ENCODE measurements around the gene ERLIN1. TPM values are rescaled to one million over a fixed set of nuclear protein-coding genes. Genes with fewer than 3 reads are reported as not detected.

Gene ERLIN1
- total and polyA plus RNA-seq, 10 of the 15 experiments (the other 5 are each of a cell fraction or from before 2014, with no cell fraction given) = 4.9 to 21.7 (median 13.0) TPM

DNA sequence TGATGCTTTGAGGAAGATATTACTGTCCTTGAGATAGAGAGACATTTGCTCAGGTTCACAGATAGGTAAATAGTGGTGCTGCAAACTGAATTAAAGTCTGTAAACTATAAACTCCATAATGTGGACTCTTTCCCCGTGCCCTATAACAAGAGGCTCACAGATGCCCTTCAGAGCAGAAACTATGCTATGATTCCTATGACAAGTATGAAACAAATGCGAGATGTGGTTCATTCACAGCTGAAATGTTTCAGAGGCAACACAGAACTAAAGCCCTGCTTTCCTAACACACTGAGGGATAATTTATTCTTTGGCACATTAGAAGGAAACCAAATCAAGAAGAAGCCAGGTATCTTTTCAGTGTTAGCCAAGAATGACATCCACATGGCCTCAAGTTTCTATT lies 30.2 kb upstream of the ERLIN1 start:
- H3K9me3 ChIP-seq (replicated peaks; ENCODE audit: control insufficient read depth, insufficient read depth, low read length) = no peaks in the 10 kb centered on the region
- TF ChIP-seq E2F4 (IDR thresholded peaks at IDR 0.05; ENCODE audit: low read depth, low read length) = no peak
- TF ChIP-seq KDM1A (IDR thresholded peaks at IDR 0.05; ENCODE audit: borderline replicate concordance) = no peak
- TF ChIP-seq CREM (IDR thresholded peaks at IDR 0.05; ENCODE audit: low read depth) = no peak
- TF ChIP-seq POU2F2 (IDR thresholded peaks at IDR 0.05; ENCODE audit: borderline replicate concordance, low read depth, low read length) = no peak
- no peak for TF ChIP-seq RUNX3 (IDR thresholded peaks at IDR 0.05; ENCODE audit: low read length)
- TF ChIP-seq, protein P1, sequence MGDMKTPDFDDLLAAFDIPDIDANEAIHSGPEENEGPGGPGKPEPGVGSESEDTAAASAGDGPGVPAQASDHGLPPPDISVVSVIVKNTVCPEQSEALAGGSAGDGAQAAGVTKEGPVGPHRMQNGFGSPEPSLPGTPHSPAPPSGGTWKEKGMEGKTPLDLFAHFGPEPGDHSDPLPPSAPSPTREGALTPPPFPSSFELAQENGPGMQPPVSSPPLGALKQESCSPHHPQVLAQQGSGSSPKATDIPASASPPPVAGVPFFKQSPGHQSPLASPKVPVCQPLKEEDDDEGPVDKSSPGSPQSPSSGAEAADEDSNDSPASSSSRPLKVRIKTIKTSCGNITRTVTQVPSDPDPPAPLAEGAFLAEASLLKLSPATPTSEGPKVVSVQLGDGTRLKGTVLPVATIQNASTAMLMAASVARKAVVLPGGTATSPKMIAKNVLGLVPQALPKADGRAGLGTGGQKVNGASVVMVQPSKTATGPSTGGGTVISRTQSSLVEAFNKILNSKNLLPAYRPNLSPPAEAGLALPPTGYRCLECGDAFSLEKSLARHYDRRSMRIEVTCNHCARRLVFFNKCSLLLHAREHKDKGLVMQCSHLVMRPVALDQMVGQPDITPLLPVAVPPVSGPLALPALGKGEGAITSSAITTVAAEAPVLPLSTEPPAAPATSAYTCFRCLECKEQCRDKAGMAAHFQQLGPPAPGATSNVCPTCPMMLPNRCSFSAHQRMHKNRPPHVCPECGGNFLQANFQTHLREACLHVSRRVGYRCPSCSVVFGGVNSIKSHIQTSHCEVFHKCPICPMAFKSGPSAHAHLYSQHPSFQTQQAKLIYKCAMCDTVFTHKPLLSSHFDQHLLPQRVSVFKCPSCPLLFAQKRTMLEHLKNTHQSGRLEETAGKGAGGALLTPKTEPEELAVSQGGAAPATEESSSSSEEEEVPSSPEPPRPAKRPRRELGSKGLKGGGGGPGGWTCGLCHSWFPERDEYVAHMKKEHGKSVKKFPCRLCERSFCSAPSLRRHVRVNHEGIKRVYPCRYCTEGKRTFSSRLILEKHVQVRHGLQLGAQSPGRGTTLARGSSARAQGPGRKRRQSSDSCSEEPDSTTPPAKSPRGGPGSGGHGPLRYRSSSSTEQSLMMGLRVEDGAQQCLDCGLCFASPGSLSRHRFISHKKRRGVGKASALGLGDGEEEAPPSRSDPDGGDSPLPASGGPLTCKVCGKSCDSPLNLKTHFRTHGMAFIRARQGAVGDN (IDR thresholded peaks at IDR 0.05) = no peak
- no peak for TF ChIP-seq ZZZ3 (IDR thresholded peaks at IDR 0.05; ENCODE audit: control insufficient read depth, insufficient read length, low read depth)
- TF ChIP-seq, protein P2, sequence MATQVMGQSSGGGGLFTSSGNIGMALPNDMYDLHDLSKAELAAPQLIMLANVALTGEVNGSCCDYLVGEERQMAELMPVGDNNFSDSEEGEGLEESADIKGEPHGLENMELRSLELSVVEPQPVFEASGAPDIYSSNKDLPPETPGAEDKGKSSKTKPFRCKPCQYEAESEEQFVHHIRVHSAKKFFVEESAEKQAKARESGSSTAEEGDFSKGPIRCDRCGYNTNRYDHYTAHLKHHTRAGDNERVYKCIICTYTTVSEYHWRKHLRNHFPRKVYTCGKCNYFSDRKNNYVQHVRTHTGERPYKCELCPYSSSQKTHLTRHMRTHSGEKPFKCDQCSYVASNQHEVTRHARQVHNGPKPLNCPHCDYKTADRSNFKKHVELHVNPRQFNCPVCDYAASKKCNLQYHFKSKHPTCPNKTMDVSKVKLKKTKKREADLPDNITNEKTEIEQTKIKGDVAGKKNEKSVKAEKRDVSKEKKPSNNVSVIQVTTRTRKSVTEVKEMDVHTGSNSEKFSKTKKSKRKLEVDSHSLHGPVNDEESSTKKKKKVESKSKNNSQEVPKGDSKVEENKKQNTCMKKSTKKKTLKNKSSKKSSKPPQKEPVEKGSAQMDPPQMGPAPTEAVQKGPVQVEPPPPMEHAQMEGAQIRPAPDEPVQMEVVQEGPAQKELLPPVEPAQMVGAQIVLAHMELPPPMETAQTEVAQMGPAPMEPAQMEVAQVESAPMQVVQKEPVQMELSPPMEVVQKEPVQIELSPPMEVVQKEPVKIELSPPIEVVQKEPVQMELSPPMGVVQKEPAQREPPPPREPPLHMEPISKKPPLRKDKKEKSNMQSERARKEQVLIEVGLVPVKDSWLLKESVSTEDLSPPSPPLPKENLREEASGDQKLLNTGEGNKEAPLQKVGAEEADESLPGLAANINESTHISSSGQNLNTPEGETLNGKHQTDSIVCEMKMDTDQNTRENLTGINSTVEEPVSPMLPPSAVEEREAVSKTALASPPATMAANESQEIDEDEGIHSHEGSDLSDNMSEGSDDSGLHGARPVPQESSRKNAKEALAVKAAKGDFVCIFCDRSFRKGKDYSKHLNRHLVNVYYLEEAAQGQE (IDR thresholded peaks at IDR 0.05; ENCODE audit: low read depth, low read length) = no peak
- H4K20me1 ChIP-seq (ENCODE audit: control insufficient read depth, insufficient read depth) = no peaks in the 10 kb centered on the region
- H3K9ac ChIP-seq (ENCODE audit: control insufficient read depth, insufficient read depth, low read length) = no peak overlapping the region
- FAIRE-seq (no peak), DNase-seq (ENCODE audit: low read depth, low spot score) (no peak), ATAC-seq (no peak)
- no peaks in the 10 kb centered on the region for H3K4me1 ChIP-seq (ENCODE audit: control insufficient read depth, insufficient read depth, low read length)
- ChIA-PET CTCF (interaction anchor here (2.3 kb wide), 1 partner anchor 10 kb away, joined by 6 read pairs; no protein-coding TSS in a partner anchor), RAD21 (ENCODE audit: unreplicated experiment) (no interaction called here), POLR2A (interaction anchor here (0.5 kb wide), 1 partner anchor 20 kb away, joined by 3 read pairs; no protein-coding TSS in a partner anchor), SMC1A (ENCODE audit: uncharacterized antibody, unreplicated experiment) (interaction anchor here (0.7 to 1.7 kb wide), 4 partner anchors 10 to 370 kb away, joined by 3 to 6 read pairs (median 4); no protein-coding TSS in a partner anchor)
- H2AFZ ChIP-seq (ENCODE audit: control insufficient read depth, low read depth, low read length) = no peak overlapping the region
- no TSS peak for BruUV-seq (replicated peaks)
- no peak overlapping the region for H3K27ac ChIP-seq (ENCODE audit: control insufficient read depth, insufficient read depth)
- no peak overlapping the region for H3K4me3 ChIP-seq
- in situ Hi-C loops (cut with MboI) = no loop called here
- H3K36me3 ChIP-seq (ENCODE audit: control insufficient read depth in 2 of 2, insufficient read depth in 2 of 2, low read length in 1 of 2) = peaks cover 2 to 13% of the 10 kb centered on the region in 2 experiments
- no peaks in the 10 kb centered on the region for H3K27me3 ChIP-seq (replicated peaks in 1 of 2; ENCODE audit: control insufficient read depth in 2 of 2, insufficient read depth in 2 of 2, low read length in 1 of 2)
- H3K79me2 ChIP-seq (ENCODE audit: control insufficient read depth, insufficient read depth, low read length) = no peaks in the 10 kb centered on the region
- intact Hi-C loops (cut with micrococcal nuclease; ENCODE audit: unreplicated experiment) = no loop called here
- WGBS (ENCODE audit: insufficient coverage, insufficient replicate concordance, low lambda C conversion rate, missing lambda C conversion rate) = 97% methylated on average over 2 of the region's 2 CpGs
- no peak overlapping the region for H3K4me2 ChIP-seq (ENCODE audit: control insufficient read depth, insufficient read depth)
